Tibial nerve (tissue), 4 donors: ENCODE data around the gene NHLRC2.

Source experiments
- CTCF ChIP-seq, 5 experiments: fragments of 200-600 bp in 3 of 5; fragments of 450-650 bp in 2 of 5; sonication (generic) in 3 of 5; IDR thresholded peaks; one replicate each; pipeline ENCODE4 v1.5.1; 2016 to 2019; ENCODE audit warnings: antibody characterized with exemption in 5 of 5, mild to moderate bottlenecking in 3 of 5, moderate library complexity in 2 of 5
- EP300 ChIP-seq, 2 donors: sonication (generic); formaldehyde crosslinking; IDR thresholded peaks; one replicate each; pipeline ENCODE4 v1.6.1; 2017; ENCODE audit warnings: antibody characterized with exemption in 2 of 2, mild to moderate bottlenecking in 1 of 2
- POLR2A ChIP-seq, 2 donors: fragments of 450-650 bp; IDR thresholded peaks; one replicate each; pipeline ENCODE4 v1.6.1; 2017; ENCODE audit warnings: antibody characterized with exemption in 2 of 2, mild to moderate bottlenecking in 2 of 2, moderate library complexity in 2 of 2

- TF ChIP-seq POLR2A (IDR thresholded peaks at IDR 0.05) (no peak), EP300 (IDR thresholded peaks at IDR 0.05) (no peak), CTCF (IDR thresholded peaks at IDR 0.05) (no peak)
These were observed 52.7 kb downstream of the NHLRC2 start for GRCh38 chr10:113907166-113907565.
